IMR-90 (cell line): ENCODE data around the gene BCL2L1. TPM values are rescaled to one million over a fixed set of nuclear protein-coding genes. Genes with fewer than 3 reads are reported as not detected.

ENCODE experiments used
- ATAC-seq: fragments of 200-7000 bp; cut with Tn5 transposase; 2 replicates; pipeline ENCODE4 v1.9.1; 2020; ENCODE audit warnings: low read depth, mild to moderate bottlenecking, moderate library complexity
- BruUV-seq: library from RNA; stranded (reverse); fragments of 400-500 nt; replicated peaks from 2 replicates; lab custom pipeline; 2021; lab: Mats Ljungman, UMichigan
- CTCF ChIA-PET: fragments of 300-600 bp; formaldehyde crosslinking; extraction: SDS; loops from one replicate; lab custom pipeline; 2021; ENCODE audit warnings: antibody characterized with exemption; lab: Yijun Ruan, JAX
- POLR2A ChIA-PET: fragments of 300-600 bp; sonication (Branson Sonifier 250); formaldehyde crosslinking; loops from one replicate; lab custom pipeline; 2022; ENCODE audit warnings: antibody characterized with exemption; ENCODE audit not compliant: unreplicated experiment; lab: Charles Lee
- DNase-seq: peaks from one replicate; pipeline ENCODE4 v3.0.0; 2013
- H2AFZ ChIP-seq: replicated peaks from 2 replicates; pipeline ENCODE3; 2013; ENCODE audit warnings: low read length, mild to moderate bottlenecking; ENCODE audit not compliant: poor library complexity
- H2AK5ac ChIP-seq: 2 replicates; pipeline ENCODE4 v1.6.1; 2013; ENCODE audit warnings: low read depth, low read length, inconsistent platforms
- H2AK9ac ChIP-seq: replicated peaks from 2 replicates; pipeline ENCODE3; 2013; ENCODE audit warnings: mild to moderate bottlenecking, low read depth, low read length, moderate library complexity; ENCODE audit not compliant: poor library complexity
- H2BK120ac ChIP-seq: 2 replicates; pipeline ENCODE4 v1.6.1; 2013; ENCODE audit warnings: low read depth, low read length, inconsistent platforms
- H2BK15ac ChIP-seq: 3 replicates; pipeline ENCODE4 v1.6.1; 2013; ENCODE audit warnings: low read depth, low read length, inconsistent platforms
- H2BK20ac ChIP-seq: 2 replicates; pipeline ENCODE4 v1.6.1; 2013; ENCODE audit warnings: low read depth, mild to moderate bottlenecking, inconsistent platforms, low read length, moderate library complexity
- H2BK5ac ChIP-seq: 2 replicates; pipeline ENCODE4 v1.6.1; 2013; ENCODE audit warnings: mild to moderate bottlenecking, low read depth, low read length, inconsistent platforms; ENCODE audit not compliant: poor library complexity, severe bottlenecking
- H3K14ac ChIP-seq: replicated peaks from 2 replicates; pipeline ENCODE4 v1.6.1; 2013; ENCODE audit warnings: low read depth, low read length, inconsistent platforms
- H3K18ac ChIP-seq: 2 replicates; pipeline ENCODE4 v1.6.1; 2013; ENCODE audit warnings: low read depth, low read length, control low read depth
- H3K23ac ChIP-seq: 2 replicates; pipeline ENCODE4 v1.6.1; 2013; ENCODE audit warnings: low read depth, low read length, inconsistent platforms
- H3K27ac ChIP-seq: 2 replicates; pipeline ENCODE4 v1.5.1; 2013; ENCODE audit warnings: mild to moderate bottlenecking, control low read depth, low read length; ENCODE audit not compliant: insufficient read depth
- H3K27me3 ChIP-seq: 2 replicates; pipeline ENCODE4 v1.6.1; 2013; ENCODE audit warnings: low read length; ENCODE audit not compliant: control insufficient read depth, insufficient read depth
- H3K36me3 ChIP-seq: 2 replicates; pipeline ENCODE4 v1.6.1; 2013; ENCODE audit warnings: low read length, mixed read lengths; ENCODE audit not compliant: control insufficient read depth, insufficient read depth
- H3K4ac ChIP-seq: 2 replicates; pipeline ENCODE4 v1.6.1; 2013; ENCODE audit warnings: low read depth, low read length, inconsistent platforms
- H3K4me1 ChIP-seq: 2 replicates; pipeline ENCODE4 v1.6.1; 2013; ENCODE audit warnings: low read length, mixed read lengths; ENCODE audit not compliant: control insufficient read depth, insufficient read depth
- H3K4me2 ChIP-seq: 2 replicates; pipeline ENCODE4 v1.6.1; 2013; ENCODE audit warnings: low read depth, mild to moderate bottlenecking, control low read depth, low read length, moderate library complexity
- H3K4me3 ChIP-seq: 2 replicates; pipeline ENCODE4 v1.5.1; 2013; ENCODE audit warnings: low read depth, mild to moderate bottlenecking, control low read depth, low read length, moderate library complexity; ENCODE audit not compliant: insufficient read depth
- H3K56ac ChIP-seq: 2 replicates; pipeline ENCODE4 v1.6.1; 2013; ENCODE audit warnings: low read length, inconsistent platforms; ENCODE audit not compliant: insufficient read depth; ENCODE audit errors: extremely low read depth
- H3K79me1 ChIP-seq, 2 experiments: 2 replicates each; pipeline ENCODE4 v1.6.1; 2013; ENCODE audit warnings: low read length in 2 of 2, inconsistent platforms in 1 of 2, low read depth in 1 of 2
- H3K9ac ChIP-seq: 2 replicates; pipeline ENCODE4 v1.6.1; 2013; ENCODE audit warnings: low read depth, low read length, control low read depth
- H3K9me1 ChIP-seq: 2 replicates; pipeline ENCODE4 v1.6.1; 2013; ENCODE audit warnings: low read length, inconsistent platforms; ENCODE audit not compliant: insufficient read depth
- H3K9me3 ChIP-seq: 2 replicates; pipeline ENCODE4 v1.6.1; 2013; ENCODE audit warnings: low read length; ENCODE audit not compliant: control insufficient read depth, insufficient read depth
- H4K20me1 ChIP-seq: 2 replicates; pipeline ENCODE4 v1.6.1; 2013; ENCODE audit warnings: low read length, inconsistent platforms; ENCODE audit not compliant: insufficient read depth
- H4K5ac ChIP-seq: 2 replicates; pipeline ENCODE4 v1.6.1; 2013; ENCODE audit warnings: mild to moderate bottlenecking, low read depth, low read length, control low read depth
- H4K8ac ChIP-seq, 2 experiments: 2 replicates each; pipeline ENCODE4 v1.6.1; 2013; ENCODE audit warnings: low read depth in 2 of 2, low read length in 2 of 2, control low read depth in 1 of 2, inconsistent platforms in 1 of 2
- H4K91ac ChIP-seq: 2 replicates; pipeline ENCODE4 v1.6.1; 2013; ENCODE audit warnings: low read depth, low read length, inconsistent platforms; ENCODE audit not compliant: insufficient read depth
- BHLHE40 ChIP-seq: fragments of 150-350 bp; IDR thresholded peaks from 2 replicates; pipeline ENCODE4 v1.6.1; 2016; ENCODE audit warnings: mild to moderate bottlenecking, low read depth, low read length
- CTCF ChIP-seq: conservative IDR thresholded peaks from 2 replicates; pipeline ENCODE4 v1.5.1; 2012; ENCODE audit warnings: mild to moderate bottlenecking, low read depth, low read length, improper control_type of control experiment
- ELK1 ChIP-seq: fragments of 150-350 bp; IDR thresholded peaks from 2 replicates; pipeline ENCODE4 v1.6.1; 2016; ENCODE audit warnings: low read depth, mild to moderate bottlenecking, low read length, moderate library complexity, borderline replicate concordance
- MAFK ChIP-seq: IDR thresholded peaks from 2 replicates; pipeline ENCODE4 v1.6.1; 2012; ENCODE audit warnings: low read depth, low read length, improper control_type of control experiment
- MAZ ChIP-seq: IDR thresholded peaks from 2 replicates; pipeline ENCODE4 v1.6.1; 2012; ENCODE audit warnings: low read depth, mild to moderate bottlenecking, low read length, improper control_type of control experiment, moderate library complexity, borderline replicate concordance
- NFE2L2 ChIP-seq: fragments of 150-350 bp; IDR thresholded peaks from 2 replicates; pipeline ENCODE4 v1.6.1; 2016; ENCODE audit warnings: low read depth, mild to moderate bottlenecking, low read length
- POLR2A ChIP-seq: IDR thresholded peaks from 2 replicates; pipeline ENCODE4 v1.6.1; 2012; ENCODE audit warnings: mild to moderate bottlenecking, low read depth, low read length
- RAD21 ChIP-seq: IDR thresholded peaks from 2 replicates; pipeline ENCODE4 v1.6.1; 2012; ENCODE audit warnings: low read length, improper control_type of control experiment
- RCOR1 ChIP-seq: IDR thresholded peaks from 2 replicates; pipeline ENCODE4 v1.6.1; 2012; ENCODE audit warnings: mild to moderate bottlenecking, low read length, improper control_type of control experiment; ENCODE audit not compliant: insufficient replicate concordance
- RFX5 ChIP-seq: IDR thresholded peaks from 2 replicates; pipeline ENCODE4 v1.8.0; 2012; ENCODE audit warnings: low read depth, mild to moderate bottlenecking, low read length, moderate library complexity
- USF2 ChIP-seq: fragments of 150-350 bp; IDR thresholded peaks from 2 replicates; pipeline ENCODE4 v1.6.1; 2017; ENCODE audit warnings: mild to moderate bottlenecking, antibody characterized with exemption, low read length, low read depth
- WGBS, 2 experiments: methylation state at CpG; one replicate each; pipeline versions ENCODE4 v1.1.5 to v1.1.7; 2013; ENCODE audit warnings: missing lambda C conversion rate in 2 of 2; ENCODE audit not compliant: insufficient read length in 1 of 2; ENCODE audit errors: extremely low coverage in 2 of 2; 5-methylcytosine and 5-hydroxymethylcytosine counted together
- dilution Hi-C: fragments of 300-500 bp; cut with HindIII; formaldehyde crosslinking; loops from one replicate; pipeline ENCODE4 v1.14.3; 2018; ENCODE audit warnings: low sequenced_read_pairs; ENCODE audit not compliant: unreplicated experiment
- in situ Hi-C: fragments of 300-500 bp; cut with MboI; formaldehyde crosslinking; loops from 3 replicates; pipeline ENCODE4 v1.14.3; 2019; ENCODE audit warnings: low sequenced_read_pairs, inconsistent platforms, mixed read lengths
- intact Hi-C: fragments of 100-400 bp; cut with micrococcal nuclease; formaldehyde crosslinking; loops from 2 replicates; pipeline ENCODE4 v1.10.0; 2022
- polyA plus RNA-seq, 3 experiments: library from polyadenylated mRNA; depleted of rRNA; stranded (reverse); fragments of >200 nt; gene quantifications; 2 replicates each; pipeline ENCODE4 v1.2.3, GENCODE V29; 2012; ENCODE audit warnings: low replicate concordance in 1 of 3
- total RNA-seq: library from RNA; depleted of rRNA; stranded (reverse); fragments of >200 nt; gene quantifications from 2 replicates; pipeline ENCODE4 v1.2.3, GENCODE V29; 2012

The BCL2L1 gene
- total and polyA plus RNA-seq, 2 of the 4 experiments (the other 2 are of a cell fraction): 40.2 to 41.9 TPM

GRCh38 chr20:31638317-31638716 is 84.4 kb downstream of the BCL2L1 start:
- BruUV-seq: no TSS peak
- no peak overlapping the region for H3K9ac ChIP-seq
- H3K4me2 ChIP-seq: no peak overlapping the region
- no peaks in the 10 kb centered on the region for H4K20me1 ChIP-seq
- H2BK120ac ChIP-seq: no peak overlapping the region
- no peak overlapping the region for H2BK20ac ChIP-seq
- no peak overlapping the region for H3K27ac ChIP-seq
- H4K91ac ChIP-seq: no peak overlapping the region
- no peaks in the 10 kb centered on the region for H3K9me3 ChIP-seq
- peaks cover 21% of the 10 kb centered on the region for H3K27me3 ChIP-seq
- no peak overlapping the region for H2AK5ac ChIP-seq
- no CpG with 5 or more reads among the region's 4 CpGs for WGBS, 2 experiments
- POLR2A ChIA-PET: interaction anchor here (0.6 kb wide), 1 partner anchor 104 kb away, joined by 5 read pairs; no protein-coding TSS in a partner anchor
- in situ Hi-C loops: no loop called here
- dilution Hi-C loops: no loop called here
- no peak for ATAC-seq
- no peak overlapping the region for H3K18ac ChIP-seq
- no peaks in the 10 kb centered on the region for H3K36me3 ChIP-seq
- H3K4ac ChIP-seq: no peak overlapping the region
- intact Hi-C loops: no loop called here
- H2BK15ac ChIP-seq: no peak overlapping the region
- peaks cover 3% of the 10 kb centered on the region; the same call in 1 of the 2 replicates for H3K4me1 ChIP-seq
- no peak for DNase-seq
- H4K8ac ChIP-seq: no peak overlapping the region
- H3K23ac ChIP-seq: no peak overlapping the region
- no peak overlapping the region for H2AFZ ChIP-seq
- H3K14ac ChIP-seq: no peak overlapping the region
- TF ChIP-seq MAFK: no peak
- TF ChIP-seq POLR2A: no peak
- no peak for TF ChIP-seq RFX5
- no peak for TF ChIP-seq MAZ
- no peak for TF ChIP-seq USF2
- TF ChIP-seq RAD21: no peak
- no peak for TF ChIP-seq RCOR1
- no peak for TF ChIP-seq CTCF
- TF ChIP-seq NFE2L2: no peak
- no peak for TF ChIP-seq BHLHE40
- no peak for TF ChIP-seq ELK1
- H3K56ac ChIP-seq: no peak overlapping the region
- H3K4me3 ChIP-seq: no peak overlapping the region
- no peak overlapping the region for H4K5ac ChIP-seq
- no peaks in the 10 kb centered on the region for H3K79me1 ChIP-seq
- H3K9me1 ChIP-seq: no peaks in the 10 kb centered on the region
- no peak overlapping the region for H2AK9ac ChIP-seq
- H2BK5ac ChIP-seq: no peak overlapping the region
- CTCF ChIA-PET: no interaction called here
